HG02943 (cell line): ENCODE measurements around the gene ENPP6.

Experiments
- ATAC-seq: cut with Tn5 transposase; IDR thresholded peaks from one replicate; pipeline ENCODE4 v1.9.1; 2021; ENCODE audit warnings: mild to moderate bottlenecking, low read depth, moderate library complexity; ENCODE audit not compliant: unreplicated experiment

The ENPP6 gene

GRCh38 chr4:184111233-184111832 is 106.3 kb downstream of the ENPP6 start:
- no peak for ATAC-seq

DNA sequence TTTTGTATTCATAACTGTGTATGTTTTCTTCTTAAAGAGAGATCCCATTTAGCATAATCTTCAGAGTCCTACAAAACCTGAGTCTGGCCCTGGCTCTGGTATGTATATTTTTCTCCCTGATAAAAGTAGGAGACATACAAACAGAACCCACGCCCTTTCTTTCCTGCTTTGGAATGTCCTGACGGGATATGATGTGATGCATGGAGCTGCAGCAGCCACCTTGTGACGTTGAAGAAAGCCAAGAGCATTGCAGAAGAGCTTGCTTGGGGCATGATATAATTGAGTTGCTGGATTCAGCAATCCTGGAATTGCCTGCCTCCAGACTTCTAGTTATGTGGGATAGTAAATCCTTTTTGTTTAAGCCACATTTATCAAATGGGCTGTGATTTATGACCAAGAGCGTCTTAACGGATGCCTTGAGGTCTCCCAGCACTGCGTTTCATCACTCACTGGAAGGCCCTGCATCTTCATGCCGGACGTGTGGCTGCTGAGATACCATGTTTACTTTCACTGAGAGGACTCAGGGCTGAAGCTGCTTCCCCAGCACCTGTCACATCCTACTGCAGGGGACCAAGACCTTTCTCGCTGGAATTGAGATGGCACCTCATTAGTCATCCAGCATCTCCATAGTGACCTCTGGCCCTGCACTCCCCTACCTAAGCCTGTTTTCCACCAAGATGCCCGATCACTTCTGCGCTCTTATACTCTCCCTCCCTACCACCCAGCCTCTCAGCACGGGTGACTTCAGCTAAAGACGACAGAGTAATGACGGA is 107.0 kb downstream of the ENPP6 start:
- ATAC-seq = no peak

- ATAC-seq = no peak
Measured at GRCh38 chr4:184108006-184108501, 109.6 kb downstream of the ENPP6 start.

DNA sequence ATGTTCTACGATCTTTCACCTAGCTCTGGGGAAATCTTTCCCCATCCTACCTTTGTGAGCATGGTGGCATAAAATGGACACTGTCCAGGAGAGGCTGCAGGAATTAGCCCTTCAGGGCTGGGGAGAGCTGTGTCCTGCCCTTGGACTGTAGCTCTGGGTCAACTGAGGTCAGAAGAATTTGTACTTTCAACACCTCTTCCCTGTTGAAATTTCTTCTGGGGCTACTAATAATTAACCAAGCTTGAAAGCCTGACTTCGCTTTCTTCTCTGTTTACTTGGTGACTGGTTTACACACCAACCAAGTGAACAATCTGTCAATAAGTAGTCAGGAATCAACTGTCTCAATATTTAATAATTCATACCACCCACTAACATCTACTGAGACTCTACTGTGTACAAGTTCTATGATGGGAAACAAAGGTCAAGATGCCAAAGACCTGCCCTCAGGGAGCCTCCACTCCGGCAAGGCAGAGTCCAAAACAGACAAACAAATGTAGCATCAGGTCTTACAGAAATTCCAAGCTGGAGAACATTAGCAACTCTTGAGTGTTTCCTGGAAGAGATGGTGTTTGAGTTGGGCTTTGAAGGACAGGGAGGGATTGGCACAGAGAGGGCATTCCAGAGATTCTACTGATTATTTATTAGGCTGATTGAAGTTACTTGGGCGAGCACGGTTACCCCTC is 113.1 kb downstream of the ENPP6 start:
- no peak for ATAC-seq

DNA sequence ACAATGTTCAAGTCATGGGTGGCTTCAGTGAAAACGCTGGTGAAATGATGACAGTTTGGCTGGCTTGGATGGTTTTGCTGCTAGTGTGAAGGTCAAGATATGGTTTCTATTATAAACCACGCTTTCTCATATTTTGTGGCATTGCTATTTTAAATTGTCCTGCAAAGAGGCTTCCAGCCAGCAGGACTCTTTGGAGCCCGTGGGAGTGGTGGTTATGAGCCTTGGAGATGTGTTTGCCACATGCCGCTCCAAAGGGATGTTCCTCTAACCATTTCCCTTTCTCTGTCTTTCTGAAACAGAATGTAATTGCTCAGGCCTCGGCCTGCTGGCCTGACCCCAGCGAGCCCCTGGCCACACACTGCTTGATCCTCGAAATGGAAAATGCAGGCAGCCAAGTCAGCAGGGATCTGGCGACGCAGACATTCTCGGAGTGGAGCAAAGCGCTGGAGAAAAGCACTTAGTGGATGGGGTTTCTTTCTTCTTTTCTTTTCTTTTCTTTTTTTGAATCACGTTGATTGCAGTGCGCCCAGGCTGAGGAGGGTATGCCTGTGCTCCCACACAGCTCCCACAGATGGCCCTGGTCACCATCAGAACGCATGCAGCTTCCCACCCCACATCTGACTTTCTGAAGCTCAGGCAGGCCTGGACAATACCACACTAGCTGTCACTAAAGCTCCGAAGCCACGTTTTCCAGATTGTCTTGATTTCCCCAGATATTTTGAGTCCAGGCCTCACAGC is 114.0 kb downstream of the ENPP6 start:
- no peak for ATAC-seq

- no peak for ATAC-seq
Measured at GRCh38 chr4:184102927-184103326, 114.7 kb downstream of the ENPP6 start.

GRCh38 chr4:184102488-184102887 is 115.2 kb downstream of the ENPP6 start:
- no peak for ATAC-seq

- ATAC-seq = no peak
Measured at GRCh38 chr4:184101711-184102110, 116.0 kb downstream of the ENPP6 start.

DNA sequence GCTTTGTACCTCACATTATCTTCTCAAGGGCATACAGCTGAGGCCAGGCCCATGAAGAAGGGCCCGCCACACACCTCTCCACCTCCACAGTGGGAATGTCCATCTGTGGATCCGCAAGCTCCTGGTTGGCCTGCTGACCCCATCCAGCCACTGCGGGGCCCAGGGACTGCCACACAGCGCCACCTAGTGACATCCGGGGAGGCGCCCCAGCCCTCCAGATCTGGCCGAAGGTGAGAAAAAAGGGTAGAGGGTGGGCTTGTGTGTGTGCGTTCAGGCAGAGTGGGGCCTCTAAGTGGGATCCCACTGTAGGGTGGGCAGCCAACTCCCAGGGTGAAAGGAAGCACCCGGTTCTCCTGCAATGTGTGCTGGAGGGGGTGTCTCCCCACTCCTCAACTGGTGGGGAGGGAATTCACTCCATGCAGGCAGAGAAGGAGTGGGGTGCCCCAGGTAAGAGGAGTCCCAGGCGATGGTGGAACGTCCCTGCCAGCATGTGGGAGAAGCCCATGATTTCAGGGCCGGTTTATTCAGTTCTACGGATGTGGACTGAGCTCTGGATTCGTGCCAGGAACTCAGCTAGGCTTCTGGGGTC is 117.3 kb downstream of the ENPP6 start:
- no peak for ATAC-seq

- no peak for ATAC-seq
Measured at GRCh38 chr4:184099535-184099966, 118.1 kb downstream of the ENPP6 start.

- ATAC-seq = no peak
Measured at GRCh38 chr4:184099000-184099399, 118.7 kb downstream of the ENPP6 start.

DNA sequence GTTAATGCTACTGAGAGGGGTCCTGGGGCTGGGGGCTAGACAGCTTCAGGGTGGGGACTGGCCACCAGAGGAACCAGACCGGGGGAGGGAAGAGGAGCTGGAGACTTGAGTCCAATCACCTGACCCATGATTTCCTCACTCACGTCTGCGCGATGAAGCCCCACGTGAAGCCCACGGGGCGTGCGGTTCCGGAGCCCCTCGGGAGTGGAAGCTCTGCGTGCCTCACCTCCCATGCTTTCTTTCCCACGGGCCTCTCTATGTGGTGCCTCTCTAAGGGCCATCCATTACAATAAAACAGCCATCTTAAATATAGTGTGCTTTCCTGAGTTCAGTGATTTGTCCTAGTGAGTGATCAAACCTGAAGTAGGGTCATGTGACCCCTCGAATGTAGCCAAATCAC is 119.9 kb downstream of the ENPP6 start:
- ATAC-seq = no peak

- no peak for ATAC-seq
Measured at GRCh38 chr4:184097241-184097605, 120.5 kb downstream of the ENPP6 start.

DNA sequence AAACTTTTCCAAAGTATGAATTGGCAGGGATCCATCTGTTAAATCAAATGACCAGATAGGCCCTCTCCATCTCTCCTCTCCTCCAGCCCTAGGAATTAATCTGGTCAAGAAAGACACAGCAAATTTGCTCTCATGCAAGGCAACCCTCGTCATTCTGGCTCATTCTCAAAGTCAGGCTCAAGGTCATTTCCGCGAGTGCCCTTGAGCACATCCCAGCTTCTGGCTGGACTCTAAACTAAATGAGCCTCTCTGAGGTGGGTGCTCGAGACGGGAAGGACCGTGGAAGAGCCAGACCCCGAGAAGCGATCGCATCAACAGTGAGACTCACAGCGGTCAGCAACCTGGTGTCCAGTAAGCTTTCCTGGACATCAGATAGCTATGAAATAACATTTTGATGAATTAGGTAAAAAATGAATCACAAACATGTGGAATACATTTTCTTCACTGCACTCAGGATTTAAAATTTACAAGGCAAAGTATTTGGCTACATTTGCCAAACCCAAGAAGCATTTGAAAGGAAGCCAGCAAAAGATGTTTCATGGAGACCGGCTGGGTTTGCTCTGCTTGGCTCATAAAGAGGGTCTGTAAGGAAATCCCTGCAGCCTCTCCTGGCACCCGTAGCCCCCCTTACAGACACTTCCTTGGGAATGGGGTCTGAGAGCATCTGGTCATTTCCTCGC is 121.0 kb downstream of the ENPP6 start:
- no peak for ATAC-seq

DNA sequence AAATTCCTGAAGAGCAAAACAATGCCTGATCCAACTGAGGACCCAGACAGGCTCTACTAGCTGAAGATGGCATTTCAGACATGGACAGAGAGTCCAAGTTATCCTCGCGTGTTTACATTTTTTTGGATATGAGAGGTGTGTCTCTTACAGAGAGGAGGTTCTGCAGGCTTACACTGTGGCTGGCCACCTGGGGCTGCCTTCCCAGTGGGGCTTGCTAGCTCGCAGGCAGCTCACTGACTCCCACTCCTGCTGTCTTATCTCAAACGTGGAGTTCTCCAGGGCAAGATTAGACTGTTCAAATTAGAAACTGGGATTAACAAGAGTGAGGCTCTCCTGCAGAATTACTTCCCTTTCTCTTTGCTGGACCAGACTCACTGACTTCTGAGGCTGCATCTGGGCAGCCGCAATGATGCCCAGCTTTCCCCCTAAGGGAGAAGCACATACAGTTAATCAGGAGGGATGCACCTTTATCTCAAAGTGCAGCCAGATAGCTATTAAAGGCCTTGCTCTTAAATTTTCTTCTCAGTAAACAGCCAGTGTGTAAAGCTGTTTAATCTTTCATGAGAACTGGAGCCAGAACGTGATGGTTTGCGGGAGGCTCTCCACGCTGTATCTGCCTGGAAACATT is 123.0 kb downstream of the ENPP6 start:
- no peak for ATAC-seq

DNA sequence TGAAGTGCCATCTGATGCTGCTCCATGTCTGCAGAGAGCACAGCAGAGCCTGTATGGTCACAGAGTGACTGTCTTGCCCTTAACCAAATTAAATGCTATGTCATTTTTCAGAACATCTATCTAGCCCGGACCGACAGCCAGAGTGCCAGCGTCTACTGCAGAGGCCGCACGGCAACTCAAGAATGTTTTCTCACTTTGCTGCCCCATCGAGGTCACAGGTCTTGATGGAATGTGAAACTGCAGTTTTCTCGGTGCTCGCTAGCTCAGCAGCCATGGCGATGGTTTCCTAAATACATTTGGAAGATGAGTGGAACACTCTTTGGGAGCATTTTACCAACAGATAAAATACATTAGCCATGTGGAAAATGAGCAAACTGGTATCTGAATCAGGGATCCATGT is 125.7 kb downstream of the ENPP6 start:
- ATAC-seq = no peak

DNA sequence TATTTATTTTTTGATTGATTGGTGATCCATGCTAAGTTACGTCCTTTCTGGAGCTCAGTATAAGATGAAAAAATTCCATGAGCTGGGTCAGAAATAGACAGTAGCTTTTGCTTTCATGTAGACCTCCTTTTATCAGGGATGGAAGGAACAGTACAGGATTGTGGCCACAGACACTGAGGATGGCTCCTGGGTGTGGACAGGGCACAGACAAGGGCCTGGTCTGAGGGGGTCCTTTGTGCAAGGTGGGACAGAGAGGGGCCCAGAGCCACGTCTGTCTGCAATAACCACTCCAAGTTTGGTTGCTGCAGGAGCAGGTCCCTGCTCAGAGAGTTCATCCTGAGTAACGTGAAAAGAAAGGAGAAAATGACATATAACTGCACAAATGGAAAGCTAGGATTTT is 127.1 kb downstream of the ENPP6 start:
- ATAC-seq = no peak

DNA sequence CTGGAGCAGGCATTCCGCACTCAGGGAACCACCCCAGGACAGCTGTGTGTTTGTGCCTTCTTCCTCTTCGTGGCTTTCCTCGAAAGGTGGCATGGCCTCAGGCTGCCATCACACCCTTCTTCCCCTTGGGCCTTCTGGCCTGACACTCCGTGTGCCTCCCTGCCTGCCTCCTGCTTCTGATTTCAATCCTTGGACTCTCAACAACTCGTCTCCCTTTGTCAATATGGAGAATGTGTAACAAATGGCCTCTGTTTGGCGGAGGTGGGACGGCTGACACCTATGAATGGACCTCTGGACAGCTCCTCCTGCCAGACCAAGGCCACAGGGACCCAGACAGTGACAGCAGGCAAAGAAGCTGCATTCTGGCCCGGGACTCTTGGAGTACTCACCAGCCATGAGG is 137.0 kb downstream of the ENPP6 start:
- ATAC-seq = no peak

- ATAC-seq = no peak
Measured at GRCh38 chr4:184074677-184075388, 142.8 kb downstream of the ENPP6 start.
